ENCODE results near the gene TPSD1. TPM values are rescaled to one million over a fixed set of nuclear protein-coding genes. Genes with fewer than 3 reads are reported as not detected.
A peak's percentile ranks its signal among the peaks of the same experiment; 100 is the strongest.

The TPSD1 gene
- total and polyA plus RNA-seq, 4 experiments from 2014 or later, result not detected

DNA sequence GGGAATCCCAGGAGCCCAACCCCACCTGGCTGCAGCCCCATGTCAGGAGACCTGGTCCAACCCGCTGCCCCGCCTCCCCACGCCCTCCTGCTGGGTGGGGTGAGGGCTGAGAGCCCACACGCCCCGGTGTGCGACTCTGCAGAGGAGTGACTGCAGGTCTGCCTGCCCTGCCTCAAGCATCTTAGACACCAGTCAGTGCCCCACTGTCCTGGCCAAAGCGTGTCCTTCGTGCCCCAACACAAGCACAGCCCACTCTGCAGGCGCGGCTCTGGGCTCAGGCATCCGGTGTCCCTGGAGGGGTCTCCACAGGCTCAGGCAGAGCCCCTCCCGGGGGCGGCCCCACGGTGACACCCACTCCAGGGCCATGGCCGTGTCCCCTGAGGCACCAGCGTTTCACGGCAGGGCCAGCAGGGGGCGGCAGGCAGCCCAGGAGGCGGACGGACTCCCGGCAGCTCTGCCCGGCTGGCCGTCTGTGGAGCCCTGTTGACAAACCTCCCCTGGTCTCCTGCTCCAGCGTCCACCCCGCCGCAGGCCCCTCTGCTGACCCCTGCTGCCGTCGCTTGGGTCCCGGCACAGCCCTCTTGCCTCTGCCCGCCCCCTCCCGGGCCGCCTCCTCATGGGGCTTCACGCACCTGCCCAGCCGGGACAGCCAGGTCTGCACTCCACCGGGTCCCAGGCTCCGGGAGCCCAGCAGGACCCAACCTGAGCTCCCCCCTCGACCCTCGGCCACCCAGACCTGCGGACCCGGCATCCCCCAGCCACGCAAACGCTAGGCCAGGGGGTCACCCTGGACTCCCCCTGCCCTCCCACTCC lies 45.0 kb downstream of the TPSD1 start:
- intact Hi-C loops (cut with micrococcal nuclease), result loop anchor here (2.0 to 10.0 kb wide), 4 partner anchors 42 to 624 kb away; no protein-coding TSS in a partner anchor

DNA sequence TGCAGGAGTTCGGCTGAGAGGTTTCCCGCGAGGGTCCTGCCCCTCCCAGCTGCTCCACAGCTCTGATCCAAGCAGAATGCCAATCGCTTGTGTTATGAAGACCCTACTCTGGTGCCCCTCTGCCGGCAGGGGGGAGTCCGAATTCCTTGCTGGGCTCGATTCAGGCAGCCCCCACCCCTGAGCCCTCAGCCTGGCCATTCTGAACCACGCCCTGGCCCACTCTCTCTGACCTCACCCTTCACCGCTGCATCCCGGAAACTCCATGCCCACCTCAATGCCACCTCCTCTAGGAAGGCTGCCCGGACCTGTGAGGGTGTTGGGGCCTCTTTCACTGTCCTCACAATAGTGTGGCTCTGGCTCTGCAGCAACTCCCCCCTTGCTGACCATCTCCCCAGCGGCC lies 45.7 kb downstream of the TPSD1 start:
- peak overlapping the region in 2 of 7 donors; percentile 29 to 52 for H3K27ac Mint-ChIP-seq
- no peaks in the 10 kb centered on the region for H3K9me3 Mint-ChIP-seq
- no peak for DNase-seq
- ChIA-PET POLR2A (ENCODE audit: partially characterized antibody) (no interaction called here), CTCF (ENCODE audit: partially characterized antibody) (interaction anchor here (1.2 to 1.5 kb wide), 2 partner anchors 41 to 51 kb away, joined by 3 to 5 read pairs; no protein-coding TSS in a partner anchor)
- Histone ChIP-seq H3K27me3 (ENCODE audit: insufficient read depth, low read length) (no peaks in the 10 kb centered on the region), H3K4me1 (ENCODE audit: insufficient read depth, low read length) (peaks cover 26% of the 10 kb centered on the region), H3K36me3 (ENCODE audit: insufficient read depth, low read length) (no peaks in the 10 kb centered on the region), H3K4me3 (ENCODE audit: low read length in 2 of 2) (no peak overlapping the region), H3K9me3 (ENCODE audit: control insufficient read depth in 1 of 2, low read length in 2 of 2) (no peaks in the 10 kb centered on the region), H3K27ac (ENCODE audit: low read depth, low read length) (no peak overlapping the region)
- peaks cover 4 to 5% of the 10 kb centered on the region in 2 donors for H3K27me3 Mint-ChIP-seq
- peak overlapping the region in 2 of 8 donors; percentile 37 to 61 for H3K4me3 Mint-ChIP-seq
- H3K36me3 Mint-ChIP-seq, result no peaks in the 10 kb centered on the region
- intact Hi-C loops (cut with micrococcal nuclease), result loop anchor here (2.0 to 10.0 kb wide), 4 partner anchors 41 to 623 kb away; no protein-coding TSS in a partner anchor
- peaks cover 4 to 30% (median 17%) of the 10 kb centered on the region in 4 donors for H3K4me1 Mint-ChIP-seq

More for the DNA sequence above, 45.0 kb downstream of the TPSD1 start:
- peak; percentile 62 to 77 (median 69) for DNase-seq
- peaks cover 4 to 25% (median 16%) of the 10 kb centered on the region in 4 donors for H3K4me1 Mint-ChIP-seq
- H3K36me3 Mint-ChIP-seq, result no peaks in the 10 kb centered on the region
- H3K4me3 Mint-ChIP-seq, result no peak overlapping the region
- ChIA-PET CTCF (ENCODE audit: partially characterized antibody) (interaction anchor here (1.2 to 1.5 kb wide), 2 partner anchors 42 to 52 kb away, joined by 3 to 5 read pairs; no protein-coding TSS in a partner anchor), POLR2A (ENCODE audit: partially characterized antibody) (interaction anchor here (0.8 kb wide), 1 partner anchor 8 kb away, joined by 3 read pairs; the partner anchor contains the start of gene UBE2I)
- H3K27ac Mint-ChIP-seq, result no peak overlapping the region
- H3K4me3 ChIP-seq (ENCODE audit: low read length in 2 of 2), result no peak overlapping the region
- no peaks in the 10 kb centered on the region for H3K9me3 Mint-ChIP-seq
- peaks cover 4 to 5% of the 10 kb centered on the region in 2 donors for H3K27me3 Mint-ChIP-seq
- H3K27me3 ChIP-seq (ENCODE audit: insufficient read depth, low read length), result no peaks in the 10 kb centered on the region
- no peaks in the 10 kb centered on the region for H3K9me3 ChIP-seq (ENCODE audit: control insufficient read depth in 1 of 2, low read length in 2 of 2)
- H3K36me3 ChIP-seq (ENCODE audit: insufficient read depth, low read length), result no peaks in the 10 kb centered on the region
- H3K4me1 ChIP-seq (ENCODE audit: insufficient read depth, low read length), result peaks cover 26% of the 10 kb centered on the region
- no peak overlapping the region for H3K27ac ChIP-seq (ENCODE audit: low read depth, low read length)

DNA sequence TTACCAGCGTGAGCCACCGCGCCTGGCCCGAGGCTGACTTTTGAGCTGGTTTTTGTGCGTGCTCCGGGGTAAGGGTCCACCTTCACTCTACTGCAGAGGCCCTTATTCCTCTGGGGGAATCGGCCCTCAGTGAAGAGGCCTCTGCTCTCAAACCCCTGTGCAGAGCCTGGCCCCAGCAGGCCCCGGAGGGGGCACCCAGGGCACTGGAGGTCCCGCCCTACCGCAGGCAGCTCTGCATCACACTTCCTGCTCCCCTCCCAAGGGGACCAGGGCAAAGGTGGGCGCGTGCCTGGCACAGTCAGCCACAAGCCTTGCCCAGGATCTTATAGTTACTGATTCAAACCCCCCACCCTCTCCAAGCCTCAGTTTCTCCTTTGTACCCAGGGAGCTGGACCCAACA lies 50.0 kb downstream of the TPSD1 start:
- ChIA-PET POLR2A (ENCODE audit: partially characterized antibody) (no interaction called here), CTCF (ENCODE audit: partially characterized antibody) (no interaction called here)
- H3K4me1 Mint-ChIP-seq, result peaks cover 11 to 46% (median 24%) of the 10 kb centered on the region in 4 donors

GRCh38 chr16:1306334-1306733 lies 50.5 kb downstream of the TPSD1 start:
- no peak for DNase-seq
- H3K27me3 Mint-ChIP-seq, result no peaks in the 10 kb centered on the region
- intact Hi-C loops (cut with micrococcal nuclease), result loop anchor here (5.0 to 10.0 kb wide), 2 partner anchors 306 to 618 kb away; partner anchors contain the start of genes CRAMP1 and IFT140
- Histone ChIP-seq H3K4me3 (ENCODE audit: low read length in 2 of 2) (no peak overlapping the region), H3K9me3 (ENCODE audit: control insufficient read depth in 1 of 2, low read length in 2 of 2) (no peaks in the 10 kb centered on the region), H3K36me3 (ENCODE audit: insufficient read depth, low read length) (no peaks in the 10 kb centered on the region), H3K4me1 (ENCODE audit: insufficient read depth, low read length) (peaks cover 36% of the 10 kb centered on the region), H3K27ac (ENCODE audit: low read depth, low read length) (no peak overlapping the region), H3K27me3 (ENCODE audit: insufficient read depth, low read length) (no peaks in the 10 kb centered on the region)
- ChIA-PET CTCF (ENCODE audit: partially characterized antibody) (no interaction called here), POLR2A (ENCODE audit: partially characterized antibody) (no interaction called here)
- peak overlapping the region in 4 of 8 donors; percentile 10 to 66 (median 40) for H3K4me3 Mint-ChIP-seq
- peaks cover 16 to 52% (median 29%) of the 10 kb centered on the region in 4 donors for H3K4me1 Mint-ChIP-seq
- H3K9me3 Mint-ChIP-seq, result no peaks in the 10 kb centered on the region
- peak overlapping the region in 3 of 7 donors; percentile 63 to 89 (median 66) for H3K27ac Mint-ChIP-seq
- H3K36me3 Mint-ChIP-seq, result peaks cover 9 to 17% of the 10 kb centered on the region in 2 donors

More for the DNA sequence above, 50.0 kb downstream of the TPSD1 start:
- H3K27ac ChIP-seq (ENCODE audit: low read depth, low read length), result no peak overlapping the region
- Mint-ChIP-seq H3K4me3 (no peak overlapping the region), H3K27me3 (no peaks in the 10 kb centered on the region), H3K9me3 (no peaks in the 10 kb centered on the region), H3K36me3 (peaks cover 6 to 12% of the 10 kb centered on the region in 2 donors), H3K27ac (peak overlapping the region in 2 of 7 donors; percentile 66 to 89)
- no peaks in the 10 kb centered on the region for H3K27me3 ChIP-seq (ENCODE audit: insufficient read depth, low read length)
- H3K36me3 ChIP-seq (ENCODE audit: insufficient read depth, low read length), result no peaks in the 10 kb centered on the region
- no peak overlapping the region for H3K4me3 ChIP-seq (ENCODE audit: low read length in 2 of 2)
- no peaks in the 10 kb centered on the region for H3K9me3 ChIP-seq (ENCODE audit: control insufficient read depth in 1 of 2, low read length in 2 of 2)
- intact Hi-C loops (cut with micrococcal nuclease), result loop anchor here (5.0 to 10.0 kb wide), 2 partner anchors 306 to 619 kb away; partner anchors contain the start of genes CRAMP1 and IFT140
- peaks cover 34% of the 10 kb centered on the region for H3K4me1 ChIP-seq (ENCODE audit: insufficient read depth, low read length)
- DNase-seq, result no peak

- peak overlapping the region; percentile 87 to 96 (median 90) for H3K4me3 Mint-ChIP-seq
- Histone ChIP-seq H3K27ac (ENCODE audit: low read depth, low read length) (peak overlapping the region; percentile 100), H3K36me3 (ENCODE audit: insufficient read depth, low read length) (peaks cover 6% of the 10 kb centered on the region), H3K4me3 (ENCODE audit: low read length in 2 of 2) (peak overlapping the region in 1 of 2 donors; percentile 85), H3K9me3 (ENCODE audit: control insufficient read depth in 1 of 2, low read length in 2 of 2) (no peaks in the 10 kb centered on the region), H3K4me1 (ENCODE audit: insufficient read depth, low read length) (peaks cover 48% of the 10 kb centered on the region), H3K27me3 (ENCODE audit: insufficient read depth, low read length) (no peaks in the 10 kb centered on the region)
- intact Hi-C loops (cut with micrococcal nuclease), result loop anchor here (2.0 to 10.0 kb wide), 4 partner anchors 34 to 634 kb away; partner anchors contain the start of genes CRAMP1, IFT140 and MSRB1
- peaks cover 9 to 21% of the 10 kb centered on the region in 2 donors for H3K36me3 Mint-ChIP-seq
- ChIA-PET CTCF (ENCODE audit: partially characterized antibody) (no interaction called here), POLR2A (ENCODE audit: partially characterized antibody) (interaction anchor here (0.6 to 1.8 kb wide), 15 partner anchors 8 to 1066 kb away, joined by 3 to 22 read pairs (median 6); partner anchors contain the start of genes GNPTG, MAPK8IP3, MSRB1 and NUBP2)
- H3K4me1 Mint-ChIP-seq, result peaks cover 18 to 56% (median 39%) of the 10 kb centered on the region in 4 donors
- no peak for DNase-seq
- H3K9me3 Mint-ChIP-seq, result no peaks in the 10 kb centered on the region
- H3K27me3 Mint-ChIP-seq, result no peaks in the 10 kb centered on the region
- peak overlapping the region; percentile 77 to 100 (median 99) for H3K27ac Mint-ChIP-seq
Measured at GRCh38 chr16:1308036-1308976, 52.4 kb downstream of the TPSD1 start.
